ENCODE results near the gene CSNK2B. TPM values are rescaled to one million over a fixed set of nuclear protein-coding genes. Genes with fewer than 3 reads are reported as not detected.

Gene CSNK2B
- total and polyA plus RNA-seq, 9 of the 15 experiments (the other 6 are each of a cell fraction or from before 2014, with no cell fraction given) = 120 to 1,126 (median 529) TPM

- TF ChIP-seq, protein P1, sequence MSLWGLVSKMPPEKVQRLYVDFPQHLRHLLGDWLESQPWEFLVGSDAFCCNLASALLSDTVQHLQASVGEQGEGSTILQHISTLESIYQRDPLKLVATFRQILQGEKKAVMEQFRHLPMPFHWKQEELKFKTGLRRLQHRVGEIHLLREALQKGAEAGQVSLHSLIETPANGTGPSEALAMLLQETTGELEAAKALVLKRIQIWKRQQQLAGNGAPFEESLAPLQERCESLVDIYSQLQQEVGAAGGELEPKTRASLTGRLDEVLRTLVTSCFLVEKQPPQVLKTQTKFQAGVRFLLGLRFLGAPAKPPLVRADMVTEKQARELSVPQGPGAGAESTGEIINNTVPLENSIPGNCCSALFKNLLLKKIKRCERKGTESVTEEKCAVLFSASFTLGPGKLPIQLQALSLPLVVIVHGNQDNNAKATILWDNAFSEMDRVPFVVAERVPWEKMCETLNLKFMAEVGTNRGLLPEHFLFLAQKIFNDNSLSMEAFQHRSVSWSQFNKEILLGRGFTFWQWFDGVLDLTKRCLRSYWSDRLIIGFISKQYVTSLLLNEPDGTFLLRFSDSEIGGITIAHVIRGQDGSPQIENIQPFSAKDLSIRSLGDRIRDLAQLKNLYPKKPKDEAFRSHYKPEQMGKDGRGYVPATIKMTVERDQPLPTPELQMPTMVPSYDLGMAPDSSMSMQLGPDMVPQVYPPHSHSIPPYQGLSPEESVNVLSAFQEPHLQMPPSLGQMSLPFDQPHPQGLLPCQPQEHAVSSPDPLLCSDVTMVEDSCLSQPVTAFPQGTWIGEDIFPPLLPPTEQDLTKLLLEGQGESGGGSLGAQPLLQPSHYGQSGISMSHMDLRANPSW (CRISPR knock-in tag; IDR thresholded peaks at IDR 0.05) = no peak
- no peak for TF ChIP-seq TAF9B (IDR thresholded peaks at IDR 0.05; ENCODE audit: partially characterized antibody)
- no peak for TF ChIP-seq ZNF444 (CRISPR knock-in tag; IDR thresholded peaks at IDR 0.05)
- TF ChIP-seq MGA (IDR thresholded peaks at IDR 0.05) = no peak
- TF ChIP-seq, protein P2, sequence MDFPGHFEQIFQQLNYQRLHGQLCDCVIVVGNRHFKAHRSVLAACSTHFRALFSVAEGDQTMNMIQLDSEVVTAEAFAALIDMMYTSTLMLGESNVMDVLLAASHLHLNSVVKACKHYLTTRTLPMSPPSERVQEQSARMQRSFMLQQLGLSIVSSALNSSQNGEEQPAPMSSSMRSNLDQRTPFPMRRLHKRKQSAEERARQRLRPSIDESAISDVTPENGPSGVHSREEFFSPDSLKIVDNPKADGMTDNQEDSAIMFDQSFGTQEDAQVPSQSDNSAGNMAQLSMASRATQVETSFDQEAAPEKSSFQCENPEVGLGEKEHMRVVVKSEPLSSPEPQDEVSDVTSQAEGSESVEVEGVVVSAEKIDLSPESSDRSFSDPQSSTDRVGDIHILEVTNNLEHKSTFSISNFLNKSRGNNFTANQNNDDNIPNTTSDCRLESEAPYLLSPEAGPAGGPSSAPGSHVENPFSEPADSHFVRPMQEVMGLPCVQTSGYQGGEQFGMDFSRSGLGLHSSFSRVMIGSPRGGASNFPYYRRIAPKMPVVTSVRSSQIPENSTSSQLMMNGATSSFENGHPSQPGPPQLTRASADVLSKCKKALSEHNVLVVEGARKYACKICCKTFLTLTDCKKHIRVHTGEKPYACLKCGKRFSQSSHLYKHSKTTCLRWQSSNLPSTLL (IDR thresholded peaks at IDR 0.05) = no peak
- TF ChIP-seq ZNF143 (CRISPR knock-in tag; IDR thresholded peaks at IDR 0.05) = 0 out of 2 replicates have a peak, but pooled peaks have one; percentile 12
- TF ChIP-seq EP300 (IDR thresholded peaks at IDR 0.05; ENCODE audit: low read length) = peak; percentile 39; the same call in 1 of the 2 replicates
- TF ChIP-seq, protein P3, sequence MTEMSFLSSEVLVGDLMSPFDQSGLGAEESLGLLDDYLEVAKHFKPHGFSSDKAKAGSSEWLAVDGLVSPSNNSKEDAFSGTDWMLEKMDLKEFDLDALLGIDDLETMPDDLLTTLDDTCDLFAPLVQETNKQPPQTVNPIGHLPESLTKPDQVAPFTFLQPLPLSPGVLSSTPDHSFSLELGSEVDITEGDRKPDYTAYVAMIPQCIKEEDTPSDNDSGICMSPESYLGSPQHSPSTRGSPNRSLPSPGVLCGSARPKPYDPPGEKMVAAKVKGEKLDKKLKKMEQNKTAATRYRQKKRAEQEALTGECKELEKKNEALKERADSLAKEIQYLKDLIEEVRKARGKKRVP (CRISPR knock-in tag; IDR thresholded peaks at IDR 0.05) = peak; percentile 11; the same call in 1 of the 2 replicates
Measured at GRCh38 chr6:31680226-31681134, 14.6 kb downstream of the CSNK2B start, which contains the start of gene LY6G5C (continued).
